Mammary epithelial cell (primary cell): Measurements from ENCODE around the gene NDRG4.

Experiments used
- EZH2 ChIP-seq: IDR thresholded peaks from 2 replicates; pipeline ENCODE4 v1.6.1; 2012; ENCODE audit warnings: low read length, inconsistent platforms, borderline replicate concordance
- TF ChIP-seq, protein P1 (sequence below), 2 donors: IDR thresholded peaks in 1 of 2; conservative IDR thresholded peaks in 1 of 2; 2 replicates each; pipeline ENCODE4 v1.5.1; 2011 to 2012; ENCODE audit warnings: inconsistent platforms in 2 of 2, low read length in 2 of 2, mild to moderate bottlenecking in 2 of 2, control low read depth in 1 of 2, low read depth in 1 of 2; ENCODE audit not compliant: insufficient read depth in 1 of 2; ENCODE audit errors: extremely low read depth in 1 of 2

DNA sequence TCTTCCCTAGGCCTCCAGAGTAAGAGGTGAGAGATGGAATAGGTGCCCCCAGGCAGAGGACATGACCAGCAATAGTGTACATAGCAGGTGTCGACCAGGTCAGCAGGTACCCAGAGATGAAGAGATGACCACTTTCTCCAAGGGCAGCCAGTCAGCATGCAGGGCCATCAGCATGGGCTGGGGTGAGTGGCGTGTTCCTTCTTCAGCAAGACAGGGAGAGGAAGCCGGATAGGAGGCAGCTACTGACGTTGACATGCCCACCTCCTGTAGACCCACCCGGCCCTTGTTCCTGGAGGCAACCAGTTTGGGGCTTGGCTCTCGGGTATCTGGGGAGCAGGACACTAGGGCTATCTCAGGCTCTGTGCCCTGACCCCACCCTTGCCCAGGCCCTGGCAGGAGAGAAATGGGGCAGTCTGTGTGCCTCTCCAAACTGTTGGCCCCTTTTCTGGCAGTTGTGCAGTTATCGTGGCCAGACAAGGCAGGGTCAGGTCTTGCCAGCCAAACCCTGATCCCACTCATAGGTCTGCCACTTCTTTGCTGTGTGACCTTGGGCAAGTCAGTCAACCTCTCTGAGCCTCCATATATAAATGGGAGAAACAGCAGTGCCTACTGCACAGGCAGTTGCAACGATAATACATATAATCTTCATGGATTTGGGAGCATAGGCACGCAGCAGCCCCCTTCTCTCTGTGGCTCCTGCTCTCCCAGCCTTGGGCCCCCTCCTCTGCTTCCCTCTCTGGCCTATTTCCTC, 1.4 kb upstream of the NDRG4 start:
- TF ChIP-seq, protein P1, sequence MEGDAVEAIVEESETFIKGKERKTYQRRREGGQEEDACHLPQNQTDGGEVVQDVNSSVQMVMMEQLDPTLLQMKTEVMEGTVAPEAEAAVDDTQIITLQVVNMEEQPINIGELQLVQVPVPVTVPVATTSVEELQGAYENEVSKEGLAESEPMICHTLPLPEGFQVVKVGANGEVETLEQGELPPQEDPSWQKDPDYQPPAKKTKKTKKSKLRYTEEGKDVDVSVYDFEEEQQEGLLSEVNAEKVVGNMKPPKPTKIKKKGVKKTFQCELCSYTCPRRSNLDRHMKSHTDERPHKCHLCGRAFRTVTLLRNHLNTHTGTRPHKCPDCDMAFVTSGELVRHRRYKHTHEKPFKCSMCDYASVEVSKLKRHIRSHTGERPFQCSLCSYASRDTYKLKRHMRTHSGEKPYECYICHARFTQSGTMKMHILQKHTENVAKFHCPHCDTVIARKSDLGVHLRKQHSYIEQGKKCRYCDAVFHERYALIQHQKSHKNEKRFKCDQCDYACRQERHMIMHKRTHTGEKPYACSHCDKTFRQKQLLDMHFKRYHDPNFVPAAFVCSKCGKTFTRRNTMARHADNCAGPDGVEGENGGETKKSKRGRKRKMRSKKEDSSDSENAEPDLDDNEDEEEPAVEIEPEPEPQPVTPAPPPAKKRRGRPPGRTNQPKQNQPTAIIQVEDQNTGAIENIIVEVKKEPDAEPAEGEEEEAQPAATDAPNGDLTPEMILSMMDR (conservative IDR thresholded peaks at IDR 0.05 in 1 of 2, IDR thresholded peaks at IDR 0.05 in 1 of 2; ENCODE audit: extremely low read depth in 1 of 2, insufficient read depth in 1 of 2, low read depth in 1 of 2, low read length in 2 of 2) = no peak
- no peak for TF ChIP-seq EZH2
